OCI-LY3 (cell line): Measurements from ENCODE around the gene HSF4.

Experiments used
- H2AFZ ChIP-seq: fragments of 200-600, 300-600 bp; shearing (Covaris generic); 2 replicates; pipeline ENCODE4 v1.6.0; 2014; ENCODE audit warnings: antibody characterized with exemption, low read depth, low read length
- H3K27ac ChIP-seq: fragments of 200-600, 300-600 bp; sonication (generic); 2 replicates; pipeline ENCODE4 v1.5.1; 2014; ENCODE audit warnings: mild to moderate bottlenecking, low read length, moderate library complexity, mixed read lengths
- H3K27me3 ChIP-seq: fragments of 200-600, 300-600 bp; sonication (generic); 2 replicates; pipeline ENCODE4 v1.6.1; 2014; ENCODE audit warnings: low read depth, low read length, mixed read lengths
- H3K36me3 ChIP-seq: fragments of 200-600, 300-600 bp; sonication (generic); replicated peaks from 2 replicates; pipeline ENCODE3; 2014; ENCODE audit warnings: low read depth, low read length, mixed read lengths
- H3K4me1 ChIP-seq: fragments of 300-600, 200-600 bp; sonication (generic); 2 replicates; pipeline ENCODE4 v1.6.1; 2014; ENCODE audit warnings: low read length, mixed read lengths
- H3K4me2 ChIP-seq: fragments of 200-600, 300-600 bp; sonication (generic); 2 replicates; pipeline ENCODE4 v1.6.1; 2014; ENCODE audit warnings: low read length, mixed read lengths
- H3K4me3 ChIP-seq: fragments of 300-600, 200-600 bp; sonication (generic); 2 replicates; pipeline ENCODE4 v1.5.1; 2014; ENCODE audit warnings: antibody characterized with exemption, mild to moderate bottlenecking, low read length, moderate library complexity
- H3K79me2 ChIP-seq: fragments of 300-600, 200-600 bp; shearing (Covaris generic); 2 replicates; pipeline ENCODE4 v1.6.1; 2014; ENCODE audit warnings: mild to moderate bottlenecking, low read length, mixed read lengths
- H3K9ac ChIP-seq: fragments of 300-600, 200-600 bp; shearing (Covaris generic); 2 replicates; pipeline ENCODE4 v1.6.0; 2014; ENCODE audit warnings: mild to moderate bottlenecking, low read length, moderate library complexity
- H3K9me3 ChIP-seq: fragments of 200-600, 300-600 bp; shearing (Covaris generic); 2 replicates; pipeline ENCODE4 v1.6.1; 2014; ENCODE audit warnings: low read length, mixed read lengths; ENCODE audit not compliant: insufficient read depth
- H4K20me1 ChIP-seq: fragments of 200-600, 300-600 bp; sonication (generic); 2 replicates; pipeline ENCODE4 v1.6.1; 2016; ENCODE audit warnings: low read length, mixed read lengths; ENCODE audit not compliant: insufficient read depth
- EZH2phosphoT487 ChIP-seq: fragments of 200-600 bp; shearing (Covaris generic); IDR thresholded peaks from 2 replicates; pipeline ENCODE4 v1.6.1; 2018; ENCODE audit warnings: antibody characterized with exemption, mixed run types, low read depth
- TF ChIP-seq, protein P1 (sequence below): fragments of 200-600, 300-600 bp; sonication (generic); IDR thresholded peaks from 2 replicates; pipeline ENCODE4 v1.5.1; 2014; ENCODE audit warnings: antibody characterized with exemption, low read length, low read depth

The HSF4 gene

DNA sequence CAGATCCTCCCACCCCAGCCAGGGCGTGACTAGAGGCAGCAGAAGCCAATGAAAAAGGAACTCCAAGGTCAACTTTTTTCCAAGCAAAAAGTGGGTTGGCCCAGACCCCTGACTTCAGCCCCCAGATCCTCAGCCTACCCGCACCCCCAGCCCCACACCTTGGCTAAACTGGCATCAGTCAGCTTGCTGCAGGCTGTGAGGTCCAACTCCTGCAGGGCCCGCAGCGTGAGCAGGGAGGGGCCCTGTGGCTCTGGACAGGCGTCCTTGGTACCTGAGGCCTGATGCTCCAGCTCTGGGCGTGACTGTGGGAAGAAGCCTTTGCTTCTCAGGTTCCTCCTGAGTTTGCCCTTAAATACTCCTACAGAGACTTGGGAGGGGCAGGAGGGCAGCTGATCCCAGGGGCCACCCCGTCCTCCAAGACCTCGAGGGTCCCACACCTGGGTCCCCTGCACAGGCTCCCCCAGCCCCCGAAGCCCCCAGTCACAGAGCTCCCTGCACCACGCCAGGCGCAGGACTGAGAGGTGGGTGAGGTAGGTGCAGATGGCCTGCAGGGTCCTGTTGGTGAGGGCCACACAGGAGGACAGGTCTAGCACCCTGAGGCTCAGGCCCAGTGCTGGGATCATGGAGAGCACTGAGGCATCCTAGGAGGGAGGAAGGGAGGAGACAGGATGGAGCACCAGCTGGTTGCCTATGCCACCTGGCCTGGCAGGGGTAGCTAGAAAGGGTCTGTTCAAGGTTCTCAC is 43.8 kb downstream of the HSF4 start:
- Histone ChIP-seq H3K9ac (no peak overlapping the region), H3K36me3 (peaks cover 8% of the 10 kb centered on the region), H3K4me2 (no peak overlapping the region), H3K9me3 (no peaks in the 10 kb centered on the region), H3K4me1 (no peaks in the 10 kb centered on the region), H3K4me3 (no peak overlapping the region), H3K27me3 (no peaks in the 10 kb centered on the region), H2AFZ (no peak overlapping the region), H4K20me1 (0 out of 2 replicates have a peak, but pooled peaks cover 3% of the 10 kb centered on the region), H3K79me2 (no peaks in the 10 kb centered on the region), H3K27ac (no peak overlapping the region)
- TF ChIP-seq, protein P1, sequence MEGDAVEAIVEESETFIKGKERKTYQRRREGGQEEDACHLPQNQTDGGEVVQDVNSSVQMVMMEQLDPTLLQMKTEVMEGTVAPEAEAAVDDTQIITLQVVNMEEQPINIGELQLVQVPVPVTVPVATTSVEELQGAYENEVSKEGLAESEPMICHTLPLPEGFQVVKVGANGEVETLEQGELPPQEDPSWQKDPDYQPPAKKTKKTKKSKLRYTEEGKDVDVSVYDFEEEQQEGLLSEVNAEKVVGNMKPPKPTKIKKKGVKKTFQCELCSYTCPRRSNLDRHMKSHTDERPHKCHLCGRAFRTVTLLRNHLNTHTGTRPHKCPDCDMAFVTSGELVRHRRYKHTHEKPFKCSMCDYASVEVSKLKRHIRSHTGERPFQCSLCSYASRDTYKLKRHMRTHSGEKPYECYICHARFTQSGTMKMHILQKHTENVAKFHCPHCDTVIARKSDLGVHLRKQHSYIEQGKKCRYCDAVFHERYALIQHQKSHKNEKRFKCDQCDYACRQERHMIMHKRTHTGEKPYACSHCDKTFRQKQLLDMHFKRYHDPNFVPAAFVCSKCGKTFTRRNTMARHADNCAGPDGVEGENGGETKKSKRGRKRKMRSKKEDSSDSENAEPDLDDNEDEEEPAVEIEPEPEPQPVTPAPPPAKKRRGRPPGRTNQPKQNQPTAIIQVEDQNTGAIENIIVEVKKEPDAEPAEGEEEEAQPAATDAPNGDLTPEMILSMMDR, result no peak
- TF ChIP-seq EZH2phosphoT487, result no peak

- H3K27me3 ChIP-seq, result no peaks in the 10 kb centered on the region
- TF ChIP-seq, protein P1, result no peak
- no peak for TF ChIP-seq EZH2phosphoT487
- H3K4me1 ChIP-seq, result no peaks in the 10 kb centered on the region
- H4K20me1 ChIP-seq, result 0 out of 2 replicates have a peak, but pooled peaks cover 3% of the 10 kb centered on the region
- no peaks in the 10 kb centered on the region for H3K79me2 ChIP-seq
- H2AFZ ChIP-seq, result no peak overlapping the region
- H3K9me3 ChIP-seq, result no peaks in the 10 kb centered on the region
- H3K27ac ChIP-seq, result no peak overlapping the region
- H3K9ac ChIP-seq, result no peak overlapping the region
- H3K4me3 ChIP-seq, result no peak overlapping the region
- H3K36me3 ChIP-seq, result no peaks in the 10 kb centered on the region
- no peak overlapping the region for H3K4me2 ChIP-seq
These were observed 45.0 kb downstream of the HSF4 start for GRCh38 chr16:67209565-67209964.

DNA sequence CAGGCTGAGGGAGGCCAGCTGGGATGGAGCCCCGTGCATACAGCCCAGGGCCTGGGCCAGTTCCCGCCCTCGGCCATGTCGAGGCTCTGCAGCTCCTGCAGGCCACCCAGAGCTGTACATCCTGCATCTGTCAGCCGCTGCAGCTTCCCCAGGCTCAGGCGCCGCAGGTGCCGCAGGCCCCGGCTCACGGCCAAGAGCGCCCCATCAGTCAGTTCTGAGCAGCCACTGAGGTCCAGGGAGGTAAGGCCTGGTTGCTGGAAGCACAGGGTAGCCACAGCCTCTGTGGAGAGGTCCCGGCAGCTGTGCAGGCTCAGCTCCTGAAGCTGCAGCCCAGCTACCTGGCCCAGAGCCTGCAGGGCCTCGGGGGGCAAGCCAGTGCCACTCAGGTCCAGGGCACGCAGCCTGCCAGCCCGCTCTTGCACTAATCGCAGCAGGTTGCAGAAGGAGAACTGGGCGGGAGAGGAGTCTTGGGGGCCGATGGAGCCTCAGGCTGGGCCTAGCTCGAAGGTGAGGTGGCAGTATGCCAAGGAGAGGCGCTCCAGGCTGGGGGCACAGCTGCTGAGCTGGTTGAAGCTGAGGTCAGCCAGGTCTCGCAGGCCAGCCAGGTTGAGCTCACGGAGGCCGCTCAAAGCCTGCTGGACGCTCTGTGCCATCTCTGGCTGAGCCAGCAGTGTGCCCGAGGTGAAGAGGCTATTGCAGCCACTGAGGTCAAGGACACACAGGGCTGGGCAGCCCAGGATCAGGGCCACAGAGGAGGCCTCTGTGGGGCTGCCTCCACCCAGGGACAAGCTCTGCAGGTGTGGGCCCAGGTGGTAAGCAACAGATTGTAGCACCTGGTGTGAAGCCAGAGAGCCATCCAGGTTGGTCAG is 45.8 kb downstream of the HSF4 start:
- no peaks in the 10 kb centered on the region for H3K36me3 ChIP-seq
- no peaks in the 10 kb centered on the region for H3K27me3 ChIP-seq
- no peak overlapping the region for H3K4me2 ChIP-seq
- no peaks in the 10 kb centered on the region for H3K4me1 ChIP-seq
- no peaks in the 10 kb centered on the region for H3K9me3 ChIP-seq
- H3K27ac ChIP-seq, result no peak overlapping the region
- TF ChIP-seq, protein P1, result no peak
- no peak for TF ChIP-seq EZH2phosphoT487
- H3K4me3 ChIP-seq, result no peak overlapping the region
- no peak overlapping the region for H3K9ac ChIP-seq
- no peaks in the 10 kb centered on the region for H3K79me2 ChIP-seq
- no peak overlapping the region for H2AFZ ChIP-seq
- 0 out of 2 replicates have a peak, but pooled peaks cover 3% of the 10 kb centered on the region for H4K20me1 ChIP-seq

DNA sequence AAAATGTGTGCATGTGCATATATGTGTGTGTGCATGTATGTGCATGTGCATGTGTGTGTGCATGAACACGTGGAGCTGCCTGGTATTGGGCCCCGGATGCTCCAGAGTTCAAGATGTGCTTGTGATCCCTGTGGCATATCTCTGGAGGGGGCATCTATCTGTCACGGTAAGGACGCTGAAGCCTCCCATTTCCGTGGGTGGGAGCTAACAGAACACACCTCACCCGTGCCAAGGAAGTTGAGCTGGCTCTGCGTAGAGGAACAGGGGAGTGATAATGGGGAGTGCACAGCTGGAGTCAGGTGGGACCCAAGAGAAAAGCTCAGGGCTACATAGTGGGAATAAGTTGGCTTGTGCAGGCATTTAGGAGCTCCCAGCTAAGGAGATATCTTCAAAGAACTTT is 47.1 kb downstream of the HSF4 start:
- Histone ChIP-seq H3K9me3 (no peaks in the 10 kb centered on the region), H4K20me1 (no peaks in the 10 kb centered on the region), H3K36me3 (no peaks in the 10 kb centered on the region), H2AFZ (no peak overlapping the region), H3K4me2 (no peak overlapping the region), H3K4me1 (no peaks in the 10 kb centered on the region), H3K27ac (no peak overlapping the region), H3K9ac (no peak overlapping the region), H3K4me3 (no peak overlapping the region), H3K79me2 (no peaks in the 10 kb centered on the region), H3K27me3 (no peaks in the 10 kb centered on the region)
- TF ChIP-seq, protein P1, result no peak
- no peak for TF ChIP-seq EZH2phosphoT487
